Measurements from ENCODE around the gene HPS1.

DNA sequence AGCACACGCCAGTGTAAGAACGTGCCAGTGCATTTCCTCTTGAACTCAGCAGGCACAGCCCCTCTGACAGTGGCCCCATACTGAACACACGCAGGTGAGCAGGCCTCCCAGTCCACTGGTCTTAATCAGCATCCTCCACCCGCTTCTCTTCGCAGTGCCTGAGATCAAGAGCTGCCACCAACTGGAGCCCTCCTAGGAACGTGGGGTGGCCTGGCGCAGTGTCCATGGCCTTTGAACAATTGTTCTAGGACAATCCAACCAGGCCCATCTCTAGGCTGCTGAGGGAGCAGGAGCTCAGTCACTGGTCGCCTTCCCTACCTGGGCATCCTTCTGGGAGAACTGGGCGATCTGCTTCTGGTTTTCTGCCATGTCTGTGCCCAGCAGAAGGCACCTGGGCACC lies 47.0 kb downstream of the HPS1 start:
- TF ChIP-seq EP300 (IDR thresholded peaks at IDR 0.05; ENCODE audit: borderline replicate concordance) = no peak
- TF ChIP-seq EGR1 (IDR thresholded peaks at IDR 0.05) = no peak
- no peak for TF ChIP-seq TCF12 (IDR thresholded peaks at IDR 0.05; ENCODE audit: low read depth)
